Caki2 (cell line): ENCODE data around the gene KCNK3. TPM values are rescaled to one million over a fixed set of nuclear protein-coding genes. Genes with fewer than 3 reads are reported as not detected.
"Not testable (repeated sequence)": the region's sequence is repeated elsewhere in the genome, so short reads cannot be mapped to it uniquely, and the experiment has no call there.

ENCODE experiments used
- DNase-seq: peaks from one replicate; pipeline ENCODE4 v3.0.0-alpha.2; 2015; ENCODE audit warnings: low read depth
- in situ Hi-C: cut with HindIII; loops from 2 replicates; pipeline ENCODE4 v1.10.0; 2016; ENCODE audit warnings: low sequenced_read_pairs, low pct_unique_long_range_greater_than_20kb, mixed read lengths
- total RNA-seq: library from RNA; depleted of rRNA; stranded (reverse); fragments of >200 nt; shearing (Covaris generic); gene quantifications from 2 replicates; pipeline ENCODE4 v1.2.3, GENCODE V29; 2014; ENCODE audit warnings: low replicate concordance

Gene KCNK3
- total RNA-seq, 1 experiment from 2014 or later = 55.4 TPM

- no peak for DNase-seq
- in situ Hi-C loops = no loop called here
Measured at GRCh38 chr2:26738481-26738880, 46.0 kb downstream of the KCNK3 start.

- no peak for DNase-seq
- in situ Hi-C loops = no loop called here
Measured at GRCh38 chr2:26739514-26739913, 47.0 kb downstream of the KCNK3 start.

DNA sequence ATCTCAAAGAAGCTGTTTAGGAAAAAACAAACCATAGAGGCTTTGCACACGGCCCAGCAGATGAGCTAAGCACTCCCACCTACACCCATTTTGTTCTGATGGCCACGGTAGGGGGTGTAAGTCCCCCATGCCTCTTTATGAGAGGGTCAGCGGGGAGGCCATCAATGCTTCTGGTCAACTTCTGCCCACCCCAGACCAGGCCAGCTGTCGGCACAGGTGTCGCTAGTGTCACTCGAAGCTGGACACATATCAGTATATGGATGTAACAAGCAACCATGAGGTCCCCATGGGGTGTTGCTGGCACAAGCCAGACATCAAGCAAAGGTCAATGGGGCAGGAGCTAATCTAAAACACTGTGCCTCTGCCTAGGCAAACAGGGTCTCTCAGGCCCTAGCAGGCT, 47.8 kb downstream of the KCNK3 start:
- no peak for DNase-seq
- in situ Hi-C loops = no loop called here

- in situ Hi-C loops = no loop called here
- DNase-seq = no peak
Measured at GRCh38 chr2:26740890-26741302, 48.4 kb downstream of the KCNK3 start.

DNA sequence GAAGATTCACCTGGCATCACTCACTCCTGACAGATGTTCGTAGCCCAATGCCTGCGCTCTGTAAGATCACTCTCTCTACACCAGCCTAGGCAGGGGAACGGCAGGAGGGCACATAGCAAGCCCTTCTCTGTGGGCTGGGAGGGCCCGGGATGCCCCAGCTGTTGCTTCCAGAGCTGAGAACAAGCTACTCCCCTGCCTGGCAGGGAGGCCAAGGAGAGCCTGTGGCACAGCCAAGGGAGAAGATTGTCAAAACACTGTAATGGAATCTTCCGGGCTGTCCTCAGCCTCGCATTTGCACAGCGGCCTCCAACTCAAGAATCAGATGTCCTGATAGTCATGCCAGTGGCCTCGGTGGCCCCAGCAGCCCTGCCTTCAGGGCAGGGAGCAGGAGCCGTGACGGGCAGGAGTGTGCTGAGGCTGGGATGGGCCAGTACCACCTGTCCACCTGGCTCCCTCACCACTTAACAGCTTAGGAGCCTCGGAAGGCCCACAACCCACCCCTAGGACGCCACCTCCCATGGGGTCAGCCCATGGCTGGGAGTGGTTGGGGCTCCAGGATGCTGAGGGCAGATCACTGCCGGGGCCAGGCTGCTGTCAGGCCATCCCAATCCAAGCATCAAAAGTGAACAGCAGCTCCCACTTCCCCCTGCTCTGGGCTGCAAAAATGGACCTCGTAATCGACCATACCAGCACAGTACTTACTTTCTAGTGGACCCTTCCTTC, 49.7 kb downstream of the KCNK3 start:
- in situ Hi-C loops = no loop called here
- DNase-seq = no peak

GRCh38 chr2:26743852-26744251, 51.3 kb downstream of the KCNK3 start:
- in situ Hi-C loops = no loop called here
- no peak for DNase-seq

DNA sequence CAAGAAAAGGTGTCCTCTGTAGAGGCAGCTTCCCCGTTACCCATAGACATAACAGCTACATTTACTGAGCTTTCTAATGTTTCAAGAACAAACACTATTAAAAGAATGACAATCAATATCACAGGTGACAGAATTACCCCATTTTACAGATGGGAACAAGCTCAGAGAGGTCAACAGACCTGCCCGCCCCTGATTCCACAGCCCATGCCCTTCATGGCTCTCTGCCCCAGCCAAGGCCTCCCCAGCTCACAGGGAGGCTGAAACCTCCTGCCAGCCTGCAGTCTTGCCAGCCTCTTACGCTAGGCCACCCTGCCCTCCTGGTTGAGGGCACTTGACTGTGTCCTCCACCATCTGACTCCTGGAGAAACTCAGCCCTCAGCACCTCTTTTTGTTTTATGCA, 52.4 kb downstream of the KCNK3 start:
- DNase-seq = no peak
- in situ Hi-C loops = no loop called here

- in situ Hi-C loops = no loop called here
- DNase-seq = peak; percentile 68
Measured at GRCh38 chr2:26745609-26746327, 53.2 kb downstream of the KCNK3 start.

GRCh38 chr2:26746934-26747333, 54.4 kb downstream of the KCNK3 start:
- DNase-seq = no peak
- in situ Hi-C loops = no loop called here

GRCh38 chr2:26749787-26750420, 57.4 kb downstream of the KCNK3 start:
- not testable (repeated sequence) for DNase-seq
- in situ Hi-C loops = loop anchor here (25.0 kb wide), 1 partner anchor 163 kb away; no protein-coding TSS in a partner anchor

GRCh38 chr2:26750467-26750866, 57.9 kb downstream of the KCNK3 start:
- in situ Hi-C loops = loop anchor here (25.0 kb wide), 1 partner anchor 163 kb away; no protein-coding TSS in a partner anchor
- DNase-seq = not testable (repeated sequence)

GRCh38 chr2:26752656-26753055, 60.1 kb downstream of the KCNK3 start:
- in situ Hi-C loops = loop anchor here (25.0 kb wide), 1 partner anchor 165 kb away; no protein-coding TSS in a partner anchor
- DNase-seq = no peak

DNA sequence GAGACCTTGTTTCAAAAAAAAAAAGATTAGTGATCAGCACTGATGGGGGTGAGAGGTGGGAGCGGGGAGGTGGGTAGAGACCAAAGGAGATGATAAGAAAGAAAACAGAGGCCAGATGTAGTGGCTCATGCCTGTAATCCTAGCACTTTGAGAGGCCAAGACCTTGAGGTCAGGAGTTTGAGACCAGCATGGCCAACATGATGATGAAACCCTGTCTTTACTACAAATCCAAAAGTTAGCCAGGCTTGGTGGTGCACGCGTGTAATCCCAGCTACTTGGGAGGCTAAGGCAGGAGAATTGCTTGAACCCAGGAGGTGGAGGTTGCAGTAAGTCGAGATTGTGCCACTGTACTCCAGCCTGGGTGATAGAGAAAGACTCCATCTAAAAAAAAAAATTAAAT, 62.0 kb downstream of the KCNK3 start:
- no peak for DNase-seq
- in situ Hi-C loops = loop anchor here (25.0 kb wide), 1 partner anchor 167 kb away; no protein-coding TSS in a partner anchor

DNA sequence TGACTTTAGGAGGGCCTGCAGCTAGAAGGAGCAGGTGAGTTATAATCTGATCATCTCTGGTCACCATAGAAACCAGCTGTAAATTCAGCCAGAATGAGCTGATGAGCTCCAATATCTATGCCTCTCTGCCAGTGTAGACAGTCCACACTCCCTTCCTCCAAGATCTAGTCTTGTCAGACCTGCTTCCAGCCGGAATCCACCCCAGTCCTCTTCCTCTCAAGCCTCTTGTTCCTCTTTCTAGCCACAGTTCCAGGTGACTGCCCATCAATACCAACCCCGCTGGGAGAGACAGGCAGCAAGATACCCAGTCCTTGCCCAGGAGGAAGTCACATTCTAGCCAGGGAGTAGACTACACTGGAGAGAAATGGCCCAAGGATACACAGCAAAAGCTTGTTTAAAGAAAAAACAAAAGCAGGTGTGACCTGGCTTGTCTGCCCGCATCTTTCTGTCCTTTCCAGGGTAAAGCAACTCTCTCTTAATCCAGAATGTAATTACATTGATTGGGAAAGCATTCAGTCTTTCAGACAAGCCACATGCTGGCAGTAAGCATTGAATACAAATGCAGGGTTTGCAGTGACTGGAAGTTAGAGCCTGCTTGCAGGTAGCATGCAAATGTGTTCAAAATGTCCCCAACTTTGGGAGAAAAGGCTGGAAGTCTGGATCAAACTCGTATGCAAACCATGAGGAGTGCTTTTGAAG, 62.6 kb downstream of the KCNK3 start:
- in situ Hi-C loops = loop anchor here (25.0 kb wide), 1 partner anchor 168 kb away; no protein-coding TSS in a partner anchor
- DNase-seq = peak; percentile 75

GRCh38 chr2:26756337-26756736, 63.8 kb downstream of the KCNK3 start:
- in situ Hi-C loops = loop anchor here (25.0 kb wide), 1 partner anchor 169 kb away; no protein-coding TSS in a partner anchor
- no peak for DNase-seq

GRCh38 chr2:26757873-26758789, 65.6 kb downstream of the KCNK3 start:
- DNase-seq = peak; percentile 96
- in situ Hi-C loops = loop anchor here (25.0 kb wide), 1 partner anchor 171 kb away; no protein-coding TSS in a partner anchor

- peak; percentile 81 for DNase-seq
- in situ Hi-C loops = loop anchor here (25.0 kb wide), 1 partner anchor 172 kb away; no protein-coding TSS in a partner anchor
Measured at GRCh38 chr2:26758790-26759321, 66.3 kb downstream of the KCNK3 start.
